ENCODE measurements around the gene CDC42. TPM values are rescaled to one million over a fixed set of nuclear protein-coding genes. Genes with fewer than 3 reads are reported as not detected.
A peak's percentile ranks its signal among the peaks of the same experiment; 100 is the strongest.

The CDC42 gene
- total and polyA plus RNA-seq, 8 donors = 277 to 381 (median 335) TPM

GRCh38 chr1:22101199-22101598 lies 48.7 kb downstream of the CDC42 start:
- intact Hi-C loops (cut with DNase I) = no loop called here

DNA sequence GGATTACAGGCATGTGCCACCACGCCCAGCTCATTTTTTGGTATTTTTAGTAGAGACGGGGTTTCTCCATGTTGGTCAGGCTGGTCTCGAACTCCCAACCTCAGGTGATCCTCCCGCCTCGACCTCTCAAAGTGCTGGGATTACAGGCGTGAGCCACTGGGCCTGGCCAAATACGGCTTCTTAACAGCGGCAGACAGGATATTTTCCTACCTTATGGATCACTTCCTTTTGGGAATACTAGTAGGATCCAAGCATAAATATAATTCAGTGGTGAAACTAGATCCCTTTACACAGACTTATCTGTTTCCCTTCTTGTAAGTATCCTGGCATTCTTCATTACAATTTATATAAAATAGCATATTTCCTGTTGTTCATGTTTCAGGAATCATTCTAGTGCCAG lies 49.5 kb downstream of the CDC42 start:
- ATAC-seq (no peak), DNase-seq (no peak)
- no peak overlapping the region for H3K4me3 ChIP-seq
- H3K27ac ChIP-seq = no peak overlapping the region
- H3K9me3 ChIP-seq = no peaks in the 10 kb centered on the region
- peaks cover 0 to 55% of the 10 kb centered on the region in 2 donors for H3K4me1 ChIP-seq
- intact Hi-C loops (cut with DNase I) = no loop called here
- H3K36me3 ChIP-seq = peaks cover 0 to 59% of the 10 kb centered on the region in 2 donors
- no peak for TF ChIP-seq CTCF (IDR thresholded peaks at IDR 0.05)
- no peaks in the 10 kb centered on the region for H3K27me3 ChIP-seq

More at GRCh38 chr1:22101199-22101598, 48.7 kb downstream of the CDC42 start:
- H3K9me3 ChIP-seq = no peaks in the 10 kb centered on the region
- H3K4me1 ChIP-seq = peaks cover 0 to 52% of the 10 kb centered on the region in 2 donors
- no peak for TF ChIP-seq CTCF (IDR thresholded peaks at IDR 0.05)
- no peak overlapping the region for H3K27ac ChIP-seq
- H3K27me3 ChIP-seq = no peaks in the 10 kb centered on the region
- DNase-seq (no peak), ATAC-seq (no peak)
- H3K4me3 ChIP-seq = no peak overlapping the region
- peaks cover 0 to 64% of the 10 kb centered on the region in 2 donors for H3K36me3 ChIP-seq

GRCh38 chr1:22102746-22103145 lies 50.2 kb downstream of the CDC42 start:
- no peaks in the 10 kb centered on the region for H3K27me3 ChIP-seq
- no peak overlapping the region for H3K4me3 ChIP-seq
- TF ChIP-seq CTCF (IDR thresholded peaks at IDR 0.05) = no peak
- H3K9me3 ChIP-seq = no peaks in the 10 kb centered on the region
- ATAC-seq = no peak
- no peak for DNase-seq
- intact Hi-C loops (cut with DNase I) = no loop called here
- no peak overlapping the region for H3K27ac ChIP-seq
- H3K36me3 ChIP-seq = peaks cover 0 to 52% of the 10 kb centered on the region in 2 donors
- H3K4me1 ChIP-seq = peaks cover 0 to 55% of the 10 kb centered on the region in 2 donors

DNA sequence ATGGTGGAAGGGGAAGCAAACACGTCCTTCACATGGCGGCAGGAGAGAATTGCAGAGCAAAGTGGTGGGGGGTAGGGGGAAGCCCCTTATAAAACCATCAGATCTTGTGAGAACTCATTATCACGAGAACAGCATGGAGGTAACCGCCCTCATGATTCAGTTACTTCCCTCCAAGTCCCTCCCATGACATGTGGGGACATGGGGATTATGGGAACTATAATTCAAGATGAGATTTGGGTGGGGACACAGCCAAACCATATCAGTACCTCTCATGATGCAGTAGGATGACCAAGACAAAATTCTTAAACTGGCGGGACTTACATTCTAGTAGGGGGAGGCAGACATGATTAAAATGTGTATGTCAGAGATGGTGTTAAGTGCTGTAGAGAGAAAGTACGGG lies 51.6 kb downstream of the CDC42 start:
- Histone ChIP-seq H3K27ac (peak overlapping the region in 1 of 2 donors; percentile 46), H3K9me3 (no peaks in the 10 kb centered on the region), H3K4me3 (no peak overlapping the region), H3K27me3 (no peaks in the 10 kb centered on the region), H3K4me1 (peaks cover 0 to 53% of the 10 kb centered on the region in 2 donors), H3K36me3 (peaks cover 0 to 52% of the 10 kb centered on the region in 2 donors)
- TF ChIP-seq CTCF (IDR thresholded peaks at IDR 0.05) = no peak
- DNase-seq = no peak
- intact Hi-C loops (cut with DNase I) = no loop called here
- ATAC-seq = no peak

DNA sequence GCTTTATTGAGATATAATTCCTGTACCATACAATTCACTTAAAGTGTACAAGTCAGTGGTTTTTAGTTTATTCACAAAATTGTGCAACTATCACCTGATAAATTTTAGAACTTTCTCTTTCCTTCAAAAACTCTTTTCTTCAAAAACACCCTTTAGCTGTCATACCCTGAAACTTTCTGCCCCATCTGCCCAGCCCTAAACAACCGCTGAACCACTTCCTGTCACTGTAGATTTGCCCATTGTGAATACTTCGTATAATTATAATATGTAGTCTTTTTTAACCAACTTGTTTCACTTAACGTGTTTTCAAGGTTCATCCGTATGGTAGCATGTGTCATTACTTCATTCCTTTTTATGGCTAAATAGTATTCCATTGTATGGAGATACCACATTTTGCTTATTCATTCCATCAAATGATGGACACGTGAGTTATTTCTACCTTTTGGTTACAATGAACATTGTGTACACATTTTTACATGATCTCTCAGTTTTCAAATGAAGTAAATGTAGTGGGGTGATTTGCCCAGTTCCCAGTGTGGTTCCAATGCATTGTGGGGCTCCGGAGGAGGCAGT lies 52.4 kb downstream of the CDC42 start:
- H3K36me3 ChIP-seq = peaks cover 0 to 55% of the 10 kb centered on the region in 2 donors
- intact Hi-C loops (cut with DNase I) = no loop called here

More for the DNA sequence above, 52.4 kb downstream of the CDC42 start:
- ATAC-seq = no peak
- no peak overlapping the region for H3K4me3 ChIP-seq
- no peaks in the 10 kb centered on the region for H3K27me3 ChIP-seq
- peaks cover 0 to 50% of the 10 kb centered on the region in 2 donors for H3K4me1 ChIP-seq
- H3K9me3 ChIP-seq = no peaks in the 10 kb centered on the region
- no peak for TF ChIP-seq CTCF (IDR thresholded peaks at IDR 0.05)
- DNase-seq = no peak
- peak overlapping the region in 1 of 2 donors; percentile 46 for H3K27ac ChIP-seq
